AG04450 (cell line): Measurements from ENCODE around the gene RGS21. TPM values are rescaled to one million over a fixed set of nuclear protein-coding genes. Genes with fewer than 3 reads are reported as not detected.

ENCODE experiments used
- CTCF ChIA-PET: fragments of 300-600, 350-600 bp; formaldehyde crosslinking; extraction: SDS; loops from one replicate; lab custom pipeline; 2022; ENCODE audit warnings: antibody characterized with exemption, inconsistent platforms; lab: Charles Lee
- POLR2A ChIA-PET: fragments of 350-600 bp; formaldehyde crosslinking; extraction: SDS; loops from one replicate; lab custom pipeline; 2021; ENCODE audit warnings: antibody characterized with exemption, inconsistent platforms; lab: Yijun Ruan, JAX
- DNase-seq: peaks from one replicate; pipeline ENCODE4 v3.0.0-alpha.2; 2011; ENCODE audit warnings: low read depth, low spot score
- H3K27ac ChIP-seq: one replicate; pipeline ENCODE4 v1.5.1; 2012; ENCODE audit warnings: low read depth, low read length, control low read depth
- H3K27me3 ChIP-seq: one replicate; pipeline ENCODE4 v1.6.0; 2012; ENCODE audit warnings: low read length; ENCODE audit not compliant: control insufficient read depth, insufficient read depth
- H3K4me3 ChIP-seq: 2 replicates; pipeline ENCODE4 v1.5.1; 2011; ENCODE audit warnings: mild to moderate bottlenecking, low read depth, low read length, control low read depth
- H3K9me3 ChIP-seq: 2 replicates; pipeline ENCODE4 v1.5.1; 2012; ENCODE audit warnings: low read length; ENCODE audit not compliant: control insufficient read depth, insufficient read depth
- CTCF ChIP-seq: IDR thresholded peaks from 2 replicates; pipeline ENCODE4 v1.5.1; 2011; ENCODE audit warnings: low read depth, low read length, control low read depth, inconsistent platforms
- polyA plus RNA-seq: library from polyadenylated mRNA; depleted of rRNA; stranded (reverse); fragments of >200 nt; gene quantifications from 2 replicates; pipeline ENCODE4 v1.2.3, GENCODE V29; 2011

The RGS21 gene
- polyA plus RNA-seq, 1 experiment: not detected

- DNase-seq: no peak
- H3K4me3 ChIP-seq: no peak overlapping the region
- no peak overlapping the region for H3K27ac ChIP-seq
- TF ChIP-seq CTCF: no peak
- no peaks in the 10 kb centered on the region for H3K27me3 ChIP-seq
- H3K9me3 ChIP-seq: no peaks in the 10 kb centered on the region
- POLR2A ChIA-PET: no interaction called here
- CTCF ChIA-PET: no interaction called here
Measured at GRCh38 chr1:192382758-192383157, 66.0 kb downstream of the RGS21 start.

DNA sequence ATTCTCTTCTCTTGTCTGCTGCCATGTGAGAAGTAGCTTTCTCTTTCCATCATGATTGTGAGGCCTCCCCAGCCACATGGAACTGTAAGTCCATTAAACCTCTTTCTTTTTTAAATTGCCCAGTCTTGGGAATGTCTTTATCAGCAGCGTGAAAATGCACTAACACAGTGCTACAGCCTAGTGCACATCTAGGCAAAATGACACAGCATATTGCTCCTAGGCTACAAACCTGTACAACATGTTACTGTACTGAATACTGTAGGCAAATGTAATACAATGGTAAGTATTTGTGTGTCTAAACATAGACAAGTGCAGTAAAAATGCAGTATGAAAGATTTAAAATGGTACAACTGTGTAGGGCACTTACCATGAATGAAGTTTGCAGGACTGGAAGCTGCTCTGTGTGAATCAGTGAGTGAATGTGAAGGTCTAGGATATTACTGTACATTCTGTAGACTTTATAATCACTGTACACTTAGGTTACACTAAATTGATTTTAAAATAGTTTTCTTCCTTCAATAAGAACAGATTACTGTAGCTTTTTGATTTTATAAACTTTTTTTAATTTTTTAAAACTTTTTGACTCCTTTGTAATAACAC lies 69.4 kb downstream of the RGS21 start:
- no peaks in the 10 kb centered on the region for H3K9me3 ChIP-seq
- no peaks in the 10 kb centered on the region for H3K27me3 ChIP-seq
- no peak overlapping the region for H3K27ac ChIP-seq
- ChIA-PET CTCF (no interaction called here), POLR2A (no interaction called here)
- DNase-seq: no peak
- TF ChIP-seq CTCF: no peak
- H3K4me3 ChIP-seq: no peak overlapping the region

DNA sequence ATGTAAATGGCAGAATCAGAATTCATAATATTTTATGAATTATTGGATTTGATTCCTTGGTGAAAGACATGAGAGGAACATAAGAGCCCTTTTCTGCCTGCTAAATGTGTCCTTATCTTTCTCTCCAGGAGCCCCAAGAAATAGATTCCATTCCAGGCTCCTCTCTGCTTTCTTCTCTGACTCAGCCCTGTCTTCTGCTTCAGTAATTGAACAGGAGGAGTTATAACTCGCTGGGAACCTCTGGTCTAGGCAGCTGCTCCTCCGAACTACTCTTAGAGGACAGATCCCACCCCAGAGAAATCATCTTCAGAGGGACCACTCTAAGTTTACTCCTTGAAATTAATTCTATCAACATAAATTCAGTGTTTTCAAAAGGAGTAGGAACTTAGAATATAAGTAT lies 78.4 kb downstream of the RGS21 start:
- CTCF ChIA-PET: no interaction called here
- TF ChIP-seq CTCF: no peak
- Histone ChIP-seq H3K27me3 (no peaks in the 10 kb centered on the region), H3K27ac (no peak overlapping the region), H3K4me3 (no peak overlapping the region), H3K9me3 (no peaks in the 10 kb centered on the region)
- POLR2A ChIA-PET: no interaction called here
- no peak for DNase-seq

DNA sequence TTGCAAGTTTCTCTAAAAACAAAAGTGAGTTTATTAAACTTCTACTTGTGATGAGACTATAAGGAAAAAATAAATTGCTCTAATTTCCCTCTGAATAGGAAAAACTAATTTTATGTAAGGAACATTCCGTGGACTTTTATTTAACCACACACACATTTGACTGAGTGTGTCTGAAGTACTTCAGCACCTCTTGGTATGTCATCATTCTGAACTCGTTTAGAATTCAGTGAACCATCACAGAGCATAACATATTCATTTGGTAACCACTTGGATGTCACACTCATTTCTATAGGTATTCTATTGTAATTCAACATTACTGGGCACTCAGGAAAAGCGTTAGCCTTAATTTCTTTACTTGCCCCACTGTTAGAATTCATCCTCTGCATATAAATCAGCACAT lies 79.1 kb downstream of the RGS21 start:
- POLR2A ChIA-PET: no interaction called here
- no peak for DNase-seq
- no peak for TF ChIP-seq CTCF
- Histone ChIP-seq H3K27ac (no peak overlapping the region), H3K27me3 (no peaks in the 10 kb centered on the region), H3K9me3 (no peaks in the 10 kb centered on the region), H3K4me3 (no peak overlapping the region)
- CTCF ChIA-PET: no interaction called here

GRCh38 chr1:192399161-192399560 lies 82.4 kb downstream of the RGS21 start:
- no peak overlapping the region for H3K4me3 ChIP-seq
- ChIA-PET CTCF (no interaction called here), POLR2A (no interaction called here)
- TF ChIP-seq CTCF: no peak
- DNase-seq: no peak
- no peak overlapping the region for H3K27ac ChIP-seq
- H3K9me3 ChIP-seq: no peaks in the 10 kb centered on the region
- H3K27me3 ChIP-seq: no peaks in the 10 kb centered on the region
